ENCODE measurements around the gene ORM1. TPM values are rescaled to one million over a fixed set of nuclear protein-coding genes. Genes with fewer than 3 reads are reported as not detected.

ORM1 gene
- total RNA-seq, 1 donor from 2014 or later = 9.2 TPM

DNA sequence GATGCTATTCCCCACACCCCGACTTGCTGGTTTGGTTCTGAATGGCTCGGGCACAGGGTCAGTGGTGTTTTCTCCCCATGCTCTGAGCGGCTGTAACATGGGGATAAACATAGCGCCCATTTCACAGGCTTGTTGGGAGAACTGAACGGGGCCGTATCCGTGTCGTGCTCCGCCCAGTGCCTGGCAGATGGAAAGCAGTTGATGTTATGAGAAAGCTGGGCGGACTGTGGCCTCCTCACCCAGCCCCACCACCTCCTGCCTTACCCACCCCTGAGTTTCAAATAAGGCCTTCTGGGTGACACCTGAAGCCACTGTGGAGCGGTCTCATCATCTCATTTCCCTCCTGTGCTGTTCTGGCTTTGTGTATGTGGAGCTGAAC, 21.3 kb downstream of the ORM1 start:
- Histone ChIP-seq H3K36me3 (peaks cover 100% of the 10 kb centered on the region), H3K4me3 (no peak overlapping the region), H3K4me1 (peaks cover 8% of the 10 kb centered on the region), H3K27me3 (ENCODE audit: low read depth) (no peaks in the 10 kb centered on the region), H3K9me3 (no peaks in the 10 kb centered on the region), H3K27ac (no peak overlapping the region)
- intact Hi-C loops (cut with DNase I) = no loop called here
- TF ChIP-seq, protein P1, sequence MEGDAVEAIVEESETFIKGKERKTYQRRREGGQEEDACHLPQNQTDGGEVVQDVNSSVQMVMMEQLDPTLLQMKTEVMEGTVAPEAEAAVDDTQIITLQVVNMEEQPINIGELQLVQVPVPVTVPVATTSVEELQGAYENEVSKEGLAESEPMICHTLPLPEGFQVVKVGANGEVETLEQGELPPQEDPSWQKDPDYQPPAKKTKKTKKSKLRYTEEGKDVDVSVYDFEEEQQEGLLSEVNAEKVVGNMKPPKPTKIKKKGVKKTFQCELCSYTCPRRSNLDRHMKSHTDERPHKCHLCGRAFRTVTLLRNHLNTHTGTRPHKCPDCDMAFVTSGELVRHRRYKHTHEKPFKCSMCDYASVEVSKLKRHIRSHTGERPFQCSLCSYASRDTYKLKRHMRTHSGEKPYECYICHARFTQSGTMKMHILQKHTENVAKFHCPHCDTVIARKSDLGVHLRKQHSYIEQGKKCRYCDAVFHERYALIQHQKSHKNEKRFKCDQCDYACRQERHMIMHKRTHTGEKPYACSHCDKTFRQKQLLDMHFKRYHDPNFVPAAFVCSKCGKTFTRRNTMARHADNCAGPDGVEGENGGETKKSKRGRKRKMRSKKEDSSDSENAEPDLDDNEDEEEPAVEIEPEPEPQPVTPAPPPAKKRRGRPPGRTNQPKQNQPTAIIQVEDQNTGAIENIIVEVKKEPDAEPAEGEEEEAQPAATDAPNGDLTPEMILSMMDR (IDR thresholded peaks at IDR 0.05) = no peak
- ATAC-seq (no peak), DNase-seq (no peak)

DNA sequence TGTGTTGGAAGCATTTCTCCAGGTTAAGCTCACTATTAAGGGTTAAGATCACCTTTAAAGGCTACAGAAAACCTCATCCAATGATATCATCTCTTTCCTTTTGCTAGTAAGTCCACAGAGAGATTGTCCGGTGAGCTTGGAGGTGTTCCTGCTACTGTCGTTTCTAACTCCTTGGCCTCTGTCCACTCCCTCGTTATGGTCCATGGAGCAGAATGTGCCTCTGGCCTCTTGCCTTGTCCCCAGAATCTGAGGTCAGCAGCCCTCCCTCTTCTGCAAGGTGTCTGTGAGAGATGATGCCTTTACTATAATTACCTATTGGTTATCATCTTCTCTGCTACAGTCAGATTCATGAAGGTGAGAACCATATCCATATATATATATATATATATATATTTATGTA, 21.8 kb downstream of the ORM1 start:
- ATAC-seq (no peak), DNase-seq (no peak)
- Histone ChIP-seq H3K36me3 (peaks cover 100% of the 10 kb centered on the region), H3K27ac (no peak overlapping the region), H3K27me3 (ENCODE audit: low read depth) (no peaks in the 10 kb centered on the region), H3K4me3 (no peak overlapping the region), H3K4me1 (peaks cover 13% of the 10 kb centered on the region), H3K9me3 (no peaks in the 10 kb centered on the region)
- TF ChIP-seq, protein P1 (IDR thresholded peaks at IDR 0.05) = no peak
- intact Hi-C loops (cut with DNase I) = no loop called here

DNA sequence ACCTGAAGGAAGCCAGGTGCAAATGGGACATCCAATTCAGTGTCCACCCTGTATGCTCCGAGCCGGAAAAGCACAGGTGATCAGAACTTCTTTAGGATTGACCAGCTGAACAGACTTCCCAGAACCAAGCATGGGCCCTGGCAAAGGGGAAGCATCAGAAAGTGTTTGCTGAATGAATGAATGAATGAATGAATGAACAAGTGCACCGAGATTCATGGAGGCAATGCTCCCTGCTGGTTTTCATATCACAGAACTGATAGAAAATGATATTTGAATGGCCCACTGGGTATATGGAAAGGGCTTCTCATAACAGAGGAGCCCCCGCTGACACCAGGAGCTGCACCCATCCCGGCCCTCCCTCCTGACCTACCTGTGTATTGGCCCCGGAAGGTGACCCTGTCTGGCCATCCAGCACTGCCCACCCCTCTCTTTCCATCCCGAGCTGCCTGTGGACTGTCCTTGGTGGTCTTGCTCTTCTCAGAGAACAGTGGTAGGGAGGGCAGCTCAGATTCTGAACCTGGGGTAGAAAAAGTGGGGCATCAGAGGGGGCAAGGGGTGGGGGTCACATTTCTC, 22.7 kb downstream of the ORM1 start:
- DNase-seq = no peak
- ATAC-seq = no peak
- H3K9me3 ChIP-seq = no peaks in the 10 kb centered on the region
- peaks cover 100% of the 10 kb centered on the region for H3K36me3 ChIP-seq
- no peak overlapping the region for H3K27ac ChIP-seq
- TF ChIP-seq, protein P1 (IDR thresholded peaks at IDR 0.05) = no peak
- H3K27me3 ChIP-seq (ENCODE audit: low read depth) = no peaks in the 10 kb centered on the region
- intact Hi-C loops (cut with DNase I) = no loop called here
- H3K4me3 ChIP-seq = no peak overlapping the region
- H3K4me1 ChIP-seq = peaks cover 22% of the 10 kb centered on the region

DNA sequence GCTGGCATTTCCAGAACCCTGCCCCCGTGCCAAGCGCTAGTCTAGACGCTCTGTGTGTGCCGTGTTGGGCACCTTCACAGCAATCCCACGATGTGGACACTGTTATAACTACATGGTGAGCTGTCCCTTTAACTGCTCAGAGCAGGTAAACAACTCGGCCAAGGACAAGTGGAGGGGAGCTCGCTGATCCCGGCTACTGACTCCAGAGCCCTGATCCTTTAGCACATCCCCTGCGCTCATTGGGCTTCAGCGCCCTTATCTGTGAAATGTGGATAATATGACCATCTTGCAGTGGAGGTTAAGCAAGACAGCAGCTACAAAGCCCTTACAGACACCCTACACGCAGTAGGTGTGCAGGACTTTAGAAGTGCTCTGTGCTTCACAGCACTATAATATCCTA, 23.2 kb downstream of the ORM1 start:
- DNase-seq (no peak), ATAC-seq (no peak)
- H3K9me3 ChIP-seq = no peaks in the 10 kb centered on the region
- no peak overlapping the region for H3K4me3 ChIP-seq
- intact Hi-C loops (cut with DNase I) = no loop called here
- H3K27ac ChIP-seq = no peak overlapping the region
- H3K27me3 ChIP-seq (ENCODE audit: low read depth) = no peaks in the 10 kb centered on the region
- H3K4me1 ChIP-seq = peaks cover 23% of the 10 kb centered on the region
- TF ChIP-seq, protein P1 (IDR thresholded peaks at IDR 0.05) = no peak
- peaks cover 100% of the 10 kb centered on the region for H3K36me3 ChIP-seq

DNA sequence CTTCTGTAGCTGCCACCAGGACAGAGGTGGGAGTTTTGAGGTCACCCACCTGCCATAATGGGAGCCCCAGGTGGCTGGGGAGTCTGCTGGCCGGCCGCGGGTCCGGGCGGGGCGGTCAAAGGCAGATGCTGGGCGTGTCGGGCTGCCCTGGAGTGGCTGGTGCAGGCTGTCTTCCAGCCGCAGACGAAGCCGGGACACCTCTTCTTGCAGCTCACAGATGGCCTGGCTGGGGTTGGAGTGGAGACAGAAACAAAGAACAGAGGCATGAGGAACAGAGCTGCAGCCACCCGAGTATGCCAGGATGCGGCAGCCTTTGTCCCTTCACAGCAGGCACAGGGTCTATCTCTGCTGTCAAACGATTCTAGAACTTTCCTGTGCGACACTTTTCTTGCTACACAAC, 24.8 kb downstream of the ORM1 start:
- no peak overlapping the region for H3K4me3 ChIP-seq
- H3K36me3 ChIP-seq = peaks cover 100% of the 10 kb centered on the region
- intact Hi-C loops (cut with DNase I) = no loop called here
- ATAC-seq (no peak), DNase-seq (no peak)
- H3K4me1 ChIP-seq = peaks cover 23% of the 10 kb centered on the region
- H3K27me3 ChIP-seq (ENCODE audit: low read depth) = no peaks in the 10 kb centered on the region
- TF ChIP-seq, protein P1 (IDR thresholded peaks at IDR 0.05) = no peak
- no peak overlapping the region for H3K27ac ChIP-seq
- no peaks in the 10 kb centered on the region for H3K9me3 ChIP-seq
